Ishikawa (cell line): Measurements from ENCODE around the gene ORC1.

Experiments used
- CEBPB ChIP-seq: IDR thresholded peaks from 2 replicates; pipeline ENCODE4 v1.6.1; 2012
- CREB1 ChIP-seq: IDR thresholded peaks from 2 replicates; pipeline ENCODE4 v1.6.1; 2012; ENCODE audit warnings: low read depth
- RAD21 ChIP-seq: IDR thresholded peaks from 2 replicates; pipeline ENCODE4 v1.6.1; 2012; ENCODE audit warnings: low read depth
- YY1 ChIP-seq: IDR thresholded peaks from 2 replicates; pipeline ENCODE4 v1.6.1; 2012; ENCODE audit warnings: low read depth

- TF ChIP-seq YY1 (no peak), RAD21 (no peak), CEBPB (no peak), CREB1 (no peak)
Measured at GRCh38 chr1:52423055-52423454, 18.8 kb upstream of the ORC1 start.
